ENCODE measurements around the gene FOXK2. TPM values are rescaled to one million over a fixed set of nuclear protein-coding genes. Genes with fewer than 3 reads are reported as not detected.

The FOXK2 gene
- total and polyA plus RNA-seq, 2 of the 8 experiments (the other 6 are each of a cell fraction or from before 2014, with no cell fraction given): 34.7 to 64.9 TPM

- Histone ChIP-seq H3K23ac (ENCODE audit: insufficient read length) (no peak overlapping the region), H3K27ac (ENCODE audit: low read depth, low read length) (no peak overlapping the region), H4K91ac (replicated peaks; ENCODE audit: insufficient read length, low read length) (no peak overlapping the region), H3K4me2 (ENCODE audit: insufficient read depth in 1 of 2, low read depth in 2 of 2, low read length in 2 of 2) (no peak overlapping the region), H2BK12ac (ENCODE audit: low read depth, low read length) (no peak overlapping the region), H3K79me2 (ENCODE audit: control insufficient read depth in 1 of 2, insufficient read depth in 2 of 2, low read length in 2 of 2) (peaks cover 0 to 21% of the 10 kb centered on the region in 2 experiments; a peak in 2 of 4 replicates), H4K5ac (ENCODE audit: insufficient read length, low read depth, low read length) (no peak overlapping the region), H3K14ac (ENCODE audit: insufficient read length) (no peak overlapping the region), H3K4me1 (replicated peaks in 1 of 4; ENCODE audit: control insufficient read depth in 3 of 4, insufficient read depth in 4 of 4, low read length in 3 of 4) (no peaks in the 10 kb centered on the region), H3K18ac (ENCODE audit: extremely low read depth, low read length) (no peak overlapping the region), H4K8ac (ENCODE audit: extremely low read depth, insufficient read depth, low read length) (no peak overlapping the region), H2BK120ac (replicated peaks; ENCODE audit: low read depth, low read length) (no peak overlapping the region), H4K20me1 (replicated peaks in 1 of 2; ENCODE audit: control insufficient read depth in 1 of 2, insufficient read depth in 2 of 2, low read length in 2 of 2) (peaks cover 13 to 18% of the 10 kb centered on the region in 2 experiments), H3K9ac (replicated peaks in 1 of 4; ENCODE audit: extremely low read depth in 1 of 4, low read depth in 3 of 4, low read length in 3 of 4) (no peak overlapping the region; a peak in 1 of 7 replicates), H3K9me3 (ENCODE audit: insufficient read depth in 2 of 2, low read depth in 1 of 2, low read length in 1 of 2) (no peaks in the 10 kb centered on the region), H3K27me3 (replicated peaks in 1 of 4; ENCODE audit: control insufficient read depth in 3 of 4, extremely low read depth in 1 of 4, insufficient read depth in 3 of 4, low read length in 3 of 4) (no peaks in the 10 kb centered on the region), H3K36me3 (ENCODE audit: control insufficient read depth in 2 of 4, insufficient read depth in 4 of 4, low read length in 3 of 4) (peaks cover 8 to 49% (median 31%) of the 10 kb centered on the region in 4 experiments; a peak in 7 of 8 replicates), H3K79me1 (ENCODE audit: low read depth, low read length) (peaks cover 14% of the 10 kb centered on the region), H2BK15ac (ENCODE audit: low read length) (no peak overlapping the region), H2AFZ (ENCODE audit: low read length) (no peak overlapping the region), H3K4me3 (ENCODE audit: extremely low read depth in 1 of 4, insufficient read depth in 2 of 4, low read depth in 3 of 4, low read length in 4 of 4) (no peak overlapping the region), H3K4ac (replicated peaks; ENCODE audit: insufficient read length, low read depth, low read length) (no peak overlapping the region), H2AK5ac (ENCODE audit: low read depth, low read length) (no peak overlapping the region), H2BK5ac (ENCODE audit: low read depth, low read length) (no peak overlapping the region), H3K23me2 (ENCODE audit: low read depth, low read length) (no peaks in the 10 kb centered on the region; the same call in 1 of the 2 replicates), H3K56ac (replicated peaks; ENCODE audit: insufficient read length, low read depth, low read length) (no peak overlapping the region), H2BK20ac (ENCODE audit: low read length) (no peak overlapping the region)
- FAIRE-seq (no peak), DNase-seq (ENCODE audit: low read depth in 1 of 2, low spot score in 2 of 2) (no peak)
- WGBS, 2 experiments (ENCODE audit: extremely low coverage in 1 of 2, insufficient coverage in 1 of 2, insufficient read length in 1 of 2, insufficient replicate concordance in 2 of 2, low coverage in 1 of 2, low lambda C conversion rate in 2 of 2, missing lambda C conversion rate in 1 of 2): 78% methylated on average over 6 of the region's 11 CpGs; no CpG with 5 or more reads in 1 of the 2 experiments
- ChIA-PET CTCF (ENCODE audit: partially characterized antibody) (interaction anchor here (0.8 to 1.5 kb wide), 2 partner anchors 20 to 79 kb away, joined by 3 to 4 read pairs; no protein-coding TSS in a partner anchor), POLR2A (ENCODE audit: partially characterized antibody) (interaction anchor here (0.6 kb wide), 1 partner anchor 14 kb away, joined by 3 read pairs; no protein-coding TSS in a partner anchor)
- no peak for TF ChIP-seq RBBP5 (IDR thresholded peaks at IDR 0.05; ENCODE audit: borderline replicate concordance, low read depth, low read length)
- TF ChIP-seq CREB1 (IDR thresholded peaks at IDR 0.05): no peak
- TF ChIP-seq SRF (IDR thresholded peaks at IDR 0.05; ENCODE audit: low read depth, low read length): no peak
- no peak for TF ChIP-seq SIX5 (IDR thresholded peaks at IDR 0.05; ENCODE audit: low read depth, low read length)
- TF ChIP-seq BRCA1 (IDR thresholded peaks at IDR 0.05; ENCODE audit: low read depth, low read length): no peak
- TF ChIP-seq TBP (IDR thresholded peaks at IDR 0.05; ENCODE audit: low read depth, low read length): no peak
- TF ChIP-seq ASH2L (IDR thresholded peaks at IDR 0.05; ENCODE audit: low read length): no peak
- TF ChIP-seq FOSL1 (IDR thresholded peaks at IDR 0.05; ENCODE audit: insufficient read depth, low read depth, low read length): no peak
- no peak for TF ChIP-seq ATF2 (IDR thresholded peaks at IDR 0.05; ENCODE audit: low read length)
- TF ChIP-seq GTF2F1 (IDR thresholded peaks at IDR 0.05; ENCODE audit: borderline replicate concordance, low read depth, low read length): no peak
- TF ChIP-seq SIRT6 (IDR thresholded peaks at IDR 0.05; ENCODE audit: low read length): no peak
- TF ChIP-seq POLR2A (IDR thresholded peaks at IDR 0.05; ENCODE audit: control extremely low read depth in 1 of 2, low read depth in 2 of 2, low read length in 2 of 2): no peak
- TF ChIP-seq KDM4A (IDR thresholded peaks at IDR 0.05; ENCODE audit: low read depth, low read length, severe bottlenecking): no peak
- no peak for TF ChIP-seq EP300 (IDR thresholded peaks at IDR 0.05; ENCODE audit: borderline replicate concordance in 1 of 2, low read depth in 2 of 2, low read length in 2 of 2)
Measured at GRCh38 chr17:82574041-82574440, 54.5 kb downstream of the FOXK2 start.
